Activated B cell treated with CpG ODN at 0.5 μM for 24 hours (primary cell): ENCODE results near the gene PSMG4. TPM values are rescaled to one million over a fixed set of nuclear protein-coding genes. Genes with fewer than 3 reads are reported as not detected.

ENCODE experiments used
- ATAC-seq: fragments of 200-7000 bp; cut with Tn5 transposase; one replicate; pipeline ENCODE4 v1.10.0; 2021; ENCODE audit warnings: low read depth, mild to moderate bottlenecking, moderate library complexity
- CTCF ChIA-PET: fragments of 350-600 bp; sonication (Branson Sonifier 250); formaldehyde crosslinking; loops from one replicate; lab custom pipeline; 2021; ENCODE audit warnings: antibody characterized with exemption; lab: Charles Lee
- POLR2A ChIA-PET: fragments of 350-600 bp; sonication (Branson Sonifier 250); formaldehyde crosslinking; loops from one replicate; lab custom pipeline; 2021; ENCODE audit warnings: antibody characterized with exemption; lab: Charles Lee
- DNase-seq: peaks from one replicate; pipeline ENCODE4 v3.0.0; 2022
- H3K27ac Mint-ChIP-seq: one replicate; pipeline ENCODE4 v1.8.0; 2020; ENCODE audit warnings: mixed read lengths
- H3K27me3 Mint-ChIP-seq: one replicate; pipeline ENCODE4 v1.8.0; 2021; ENCODE audit warnings: mixed read lengths
- H3K36me3 Mint-ChIP-seq: one replicate; pipeline ENCODE4 v1.8.0; 2021; ENCODE audit warnings: low read depth, mixed read lengths
- H3K4me1 Mint-ChIP-seq: one replicate; pipeline ENCODE4 v1.8.0; 2021; ENCODE audit warnings: mixed read lengths
- H3K4me3 Mint-ChIP-seq: one replicate; pipeline ENCODE4 v1.8.0; 2020; ENCODE audit warnings: mild to moderate bottlenecking, mixed read lengths
- H3K9me3 Mint-ChIP-seq: one replicate; pipeline ENCODE4 v1.8.0; 2020; ENCODE audit warnings: mixed read lengths
- intact Hi-C: fragments of 100-400 bp; cut with micrococcal nuclease; formaldehyde crosslinking; loops from one replicate; pipeline ENCODE4 v1.15.1; 2024
- total RNA-seq: library from RNA; stranded (reverse); gene quantifications from 2 replicates; pipeline ENCODE4 v1.2.3, GENCODE V29; 2022
- TF ChIP-seq, protein P1 (sequence below): fragments of 200-600 bp; IDR thresholded peaks from one replicate; pipeline ENCODE4 v1.8.0; 2022; ENCODE audit warnings: antibody characterized with exemption, mild to moderate bottlenecking

Gene PSMG4
- total RNA-seq, 1 donor from 2014 or later: 29.9 TPM

DNA sequence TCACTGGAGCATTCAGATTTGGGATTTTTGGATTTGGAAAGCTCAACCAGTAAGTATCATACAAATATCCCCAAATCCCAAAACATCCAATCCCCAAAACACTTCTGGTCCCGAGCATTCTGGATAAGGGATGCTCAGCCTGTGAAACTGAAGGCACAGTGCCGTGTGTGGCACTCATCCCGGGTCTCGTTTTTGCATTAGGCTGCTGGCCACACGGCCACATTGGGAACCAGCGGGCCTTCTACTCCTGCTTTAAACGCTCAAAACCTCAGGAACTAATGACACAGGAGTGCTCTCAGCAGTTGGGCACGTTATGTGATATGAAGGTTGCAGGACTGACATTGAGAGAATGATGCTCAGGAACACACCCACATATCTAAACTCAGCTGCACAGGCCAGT is 35.6 kb downstream of the PSMG4 start:
- Mint-ChIP-seq H3K36me3 (no peaks in the 10 kb centered on the region), H3K27ac (no peak overlapping the region), H3K4me1 (no peaks in the 10 kb centered on the region), H3K27me3 (peaks cover 9% of the 10 kb centered on the region), H3K4me3 (no peak overlapping the region), H3K9me3 (no peaks in the 10 kb centered on the region)
- CTCF ChIA-PET: no interaction called here
- POLR2A ChIA-PET: no interaction called here
- no peak for ATAC-seq
- TF ChIP-seq, protein P1, sequence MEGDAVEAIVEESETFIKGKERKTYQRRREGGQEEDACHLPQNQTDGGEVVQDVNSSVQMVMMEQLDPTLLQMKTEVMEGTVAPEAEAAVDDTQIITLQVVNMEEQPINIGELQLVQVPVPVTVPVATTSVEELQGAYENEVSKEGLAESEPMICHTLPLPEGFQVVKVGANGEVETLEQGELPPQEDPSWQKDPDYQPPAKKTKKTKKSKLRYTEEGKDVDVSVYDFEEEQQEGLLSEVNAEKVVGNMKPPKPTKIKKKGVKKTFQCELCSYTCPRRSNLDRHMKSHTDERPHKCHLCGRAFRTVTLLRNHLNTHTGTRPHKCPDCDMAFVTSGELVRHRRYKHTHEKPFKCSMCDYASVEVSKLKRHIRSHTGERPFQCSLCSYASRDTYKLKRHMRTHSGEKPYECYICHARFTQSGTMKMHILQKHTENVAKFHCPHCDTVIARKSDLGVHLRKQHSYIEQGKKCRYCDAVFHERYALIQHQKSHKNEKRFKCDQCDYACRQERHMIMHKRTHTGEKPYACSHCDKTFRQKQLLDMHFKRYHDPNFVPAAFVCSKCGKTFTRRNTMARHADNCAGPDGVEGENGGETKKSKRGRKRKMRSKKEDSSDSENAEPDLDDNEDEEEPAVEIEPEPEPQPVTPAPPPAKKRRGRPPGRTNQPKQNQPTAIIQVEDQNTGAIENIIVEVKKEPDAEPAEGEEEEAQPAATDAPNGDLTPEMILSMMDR: no peak
- intact Hi-C loops: no loop called here
- no peak for DNase-seq

DNA sequence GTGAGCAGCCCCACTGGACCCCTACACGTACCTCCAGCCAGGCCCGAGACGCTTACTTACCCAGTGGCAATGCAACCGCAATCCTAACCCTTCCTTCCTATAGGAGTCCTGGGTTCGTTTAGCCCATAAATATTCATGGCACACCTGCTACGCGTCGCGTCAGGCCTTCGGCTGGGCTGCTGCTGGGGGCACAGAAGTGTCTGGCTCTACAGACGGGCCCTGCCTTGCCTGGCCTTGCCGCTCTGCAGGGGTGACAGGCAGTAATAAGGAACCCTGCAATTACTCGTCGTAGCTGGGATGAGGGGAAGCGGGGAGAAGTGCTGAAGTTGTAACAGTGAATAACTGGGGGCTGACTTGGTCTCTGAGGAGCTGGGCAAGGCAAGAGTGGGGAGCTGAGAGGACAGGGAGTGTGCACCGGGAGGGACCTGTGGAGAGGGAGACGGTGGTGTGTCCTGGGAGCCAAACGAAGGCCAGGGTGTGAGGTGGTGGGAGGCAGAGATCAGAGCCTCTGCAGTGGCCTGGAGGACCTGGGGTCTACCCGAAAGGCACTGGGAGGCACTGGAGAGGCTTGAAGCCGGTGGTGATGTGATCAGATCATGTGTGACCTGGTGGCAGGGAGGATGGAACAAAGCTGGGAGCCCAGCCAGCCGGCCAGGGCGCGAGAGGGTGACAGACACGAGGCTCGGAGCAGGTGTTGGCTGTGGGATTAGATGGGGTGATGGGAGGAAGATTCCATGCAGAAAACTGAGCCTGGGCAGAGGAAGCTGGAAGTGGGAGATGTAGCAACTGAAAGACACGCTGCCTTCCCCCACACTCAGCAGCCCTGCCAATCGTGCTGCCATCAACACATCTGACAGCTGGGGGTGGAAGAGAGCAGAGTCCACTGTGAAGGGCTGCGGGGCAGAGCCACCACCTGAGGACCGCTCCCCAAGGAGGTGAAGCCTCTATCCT is 36.4 kb downstream of the PSMG4 start:
- no peak overlapping the region for H3K27ac Mint-ChIP-seq
- TF ChIP-seq, protein P1: no peak
- ATAC-seq: no peak
- ChIA-PET POLR2A (no interaction called here), CTCF (no interaction called here)
- H3K4me3 Mint-ChIP-seq: no peak overlapping the region
- intact Hi-C loops: no loop called here
- H3K36me3 Mint-ChIP-seq: no peaks in the 10 kb centered on the region
- peaks cover 9% of the 10 kb centered on the region for H3K27me3 Mint-ChIP-seq
- H3K4me1 Mint-ChIP-seq: no peaks in the 10 kb centered on the region
- H3K9me3 Mint-ChIP-seq: no peaks in the 10 kb centered on the region
- DNase-seq: no peak

DNA sequence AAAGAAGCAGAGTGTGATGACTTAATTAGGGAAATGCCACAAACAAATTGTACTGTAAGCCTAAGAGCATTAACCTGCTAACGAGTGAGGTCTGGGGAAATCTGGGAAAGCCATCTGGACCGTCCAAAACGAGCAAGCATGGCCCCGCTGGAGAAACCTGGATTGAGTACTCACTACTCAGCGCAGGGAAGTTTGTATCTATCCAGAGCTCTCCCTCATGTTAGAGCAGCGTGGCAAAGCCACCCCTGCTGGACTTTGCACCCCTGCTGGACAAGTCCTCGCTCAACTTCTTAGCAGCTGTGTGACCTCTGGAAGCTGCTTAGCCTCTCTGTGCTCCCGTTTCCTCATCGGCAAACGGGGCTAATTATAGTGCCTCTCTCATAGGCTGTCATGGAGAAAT is 37.3 kb downstream of the PSMG4 start:
- ChIA-PET CTCF (interaction anchor here (1.0 kb wide), 1 partner anchor 436 kb away, joined by 4 read pairs; no protein-coding TSS in a partner anchor), POLR2A (no interaction called here)
- DNase-seq: no peak
- Mint-ChIP-seq H3K27ac (no peak overlapping the region), H3K4me1 (no peaks in the 10 kb centered on the region), H3K27me3 (peaks cover 14% of the 10 kb centered on the region), H3K36me3 (no peaks in the 10 kb centered on the region), H3K9me3 (no peaks in the 10 kb centered on the region), H3K4me3 (no peak overlapping the region)
- no peak for ATAC-seq
- TF ChIP-seq, protein P1: no peak
- intact Hi-C loops: no loop called here

DNA sequence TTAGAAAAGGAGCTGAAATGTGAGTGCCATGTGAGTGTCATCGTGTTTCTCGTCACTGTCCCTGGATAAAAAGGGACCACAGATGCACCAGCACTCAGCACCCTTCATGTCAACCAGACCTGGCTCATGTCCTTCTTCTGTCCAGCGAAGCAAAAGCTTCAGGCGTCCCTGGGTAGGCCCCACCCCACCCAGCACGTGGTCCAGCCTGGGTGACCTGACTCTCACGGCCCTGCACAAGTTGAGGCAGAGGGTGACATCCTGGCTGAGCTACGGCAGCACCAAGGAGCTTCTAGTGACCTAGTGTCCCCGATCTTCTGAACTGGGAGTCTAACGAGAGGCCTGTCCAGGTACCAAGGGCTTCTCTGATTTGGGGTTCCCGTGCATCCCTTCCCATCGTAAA is 37.8 kb downstream of the PSMG4 start:
- Mint-ChIP-seq H3K27ac (no peak overlapping the region), H3K4me1 (no peaks in the 10 kb centered on the region), H3K27me3 (peaks cover 14% of the 10 kb centered on the region), H3K4me3 (no peak overlapping the region), H3K9me3 (no peaks in the 10 kb centered on the region), H3K36me3 (no peaks in the 10 kb centered on the region)
- CTCF ChIA-PET: interaction anchor here (1.0 kb wide), 1 partner anchor 436 kb away, joined by 4 read pairs; no protein-coding TSS in a partner anchor
- DNase-seq: no peak
- no peak for ATAC-seq
- intact Hi-C loops: no loop called here
- TF ChIP-seq, protein P1: no peak
- POLR2A ChIA-PET: no interaction called here

DNA sequence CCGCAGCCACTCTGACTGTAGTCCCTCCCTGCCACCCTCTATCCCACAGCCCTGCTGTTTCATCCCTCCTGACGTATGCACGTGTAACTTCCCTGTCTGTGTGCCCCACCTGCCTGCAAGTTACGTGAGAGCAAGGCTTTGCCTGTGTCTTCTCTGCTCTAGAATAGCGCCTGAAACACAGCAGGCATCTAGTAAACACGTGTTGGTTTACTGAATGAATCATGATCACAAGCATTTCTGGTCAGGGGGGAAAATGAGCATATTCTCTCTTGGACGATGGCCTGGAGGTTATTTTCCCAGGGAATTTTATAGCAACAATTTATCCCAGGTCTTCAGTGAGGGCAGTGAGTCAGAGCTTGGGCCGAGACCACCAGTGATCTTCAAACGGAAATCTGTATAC is 38.3 kb downstream of the PSMG4 start:
- no peak overlapping the region for H3K27ac Mint-ChIP-seq
- TF ChIP-seq, protein P1: no peak
- ATAC-seq (no peak), DNase-seq (no peak)
- intact Hi-C loops: no loop called here
- peaks cover under 1% of the 10 kb centered on the region for H3K9me3 Mint-ChIP-seq
- POLR2A ChIA-PET: no interaction called here
- H3K4me3 Mint-ChIP-seq: no peak overlapping the region
- H3K36me3 Mint-ChIP-seq: no peaks in the 10 kb centered on the region
- H3K4me1 Mint-ChIP-seq: no peaks in the 10 kb centered on the region
- CTCF ChIA-PET: no interaction called here
- H3K27me3 Mint-ChIP-seq: peaks cover 16% of the 10 kb centered on the region
